ENCODE data around the gene CABCOCO1. TPM values are rescaled to one million over a fixed set of nuclear protein-coding genes. Genes with fewer than 3 reads are reported as not detected.

The CABCOCO1 gene
- polyA plus RNA-seq, 2 donors: 0.35 TPM; not detected in 1

- H3K27ac ChIP-seq (ENCODE audit: low read depth in 2 of 2, low read length in 1 of 2): no peak overlapping the region
- no peaks in the 10 kb centered on the region for H3K9me3 ChIP-seq (ENCODE audit: control insufficient read depth in 2 of 2, insufficient read depth in 1 of 2, low read depth in 1 of 2, low read length in 1 of 2)
- 54 to 74% methylated on average over 3 of the region's 3 CpGs for WGBS, 2 donors
Observed at GRCh38 chr10:61785473-61786105, 122.9 kb downstream of the CABCOCO1 start.

GRCh38 chr10:61786728-61787127 is 124.0 kb downstream of the CABCOCO1 start:
- Histone ChIP-seq H3K9me3 (ENCODE audit: control insufficient read depth in 2 of 2, insufficient read depth in 1 of 2, low read depth in 1 of 2, low read length in 1 of 2) (no peaks in the 10 kb centered on the region), H3K27ac (ENCODE audit: low read depth in 2 of 2, low read length in 1 of 2) (no peak overlapping the region), H3K27me3 (ENCODE audit: control insufficient read depth in 1 of 2, insufficient read depth in 2 of 2, low read length in 2 of 2) (no peaks in the 10 kb centered on the region), H3K4me3 (ENCODE audit: low read depth in 1 of 2, low read length in 2 of 2) (no peak overlapping the region), H3K4me1 (ENCODE audit: control insufficient read depth in 2 of 2, insufficient read depth in 2 of 2, low read length in 1 of 2) (peaks cover 3 to 4% of the 10 kb centered on the region in 2 donors), H3K36me3 (ENCODE audit: control insufficient read depth in 2 of 2, insufficient read depth in 2 of 2, low read length in 1 of 2) (no peaks in the 10 kb centered on the region)
- WGBS, 2 donors: 16 to 33% methylated on average over 4 of the region's 4 CpGs

More at GRCh38 chr10:61785473-61786105, 122.9 kb downstream of the CABCOCO1 start:
- Histone ChIP-seq H3K4me3 (ENCODE audit: low read depth in 1 of 2, low read length in 2 of 2) (no peak overlapping the region), H3K36me3 (ENCODE audit: control insufficient read depth in 2 of 2, insufficient read depth in 2 of 2, low read length in 1 of 2) (no peaks in the 10 kb centered on the region), H3K27me3 (ENCODE audit: control insufficient read depth in 1 of 2, insufficient read depth in 2 of 2, low read length in 2 of 2) (no peaks in the 10 kb centered on the region), H3K4me1 (ENCODE audit: control insufficient read depth in 2 of 2, insufficient read depth in 2 of 2, low read length in 1 of 2) (peaks cover 3 to 4% of the 10 kb centered on the region in 2 donors)

GRCh38 chr10:61787170-61787569 is 124.4 kb downstream of the CABCOCO1 start:
- no peaks in the 10 kb centered on the region for H3K27me3 ChIP-seq (ENCODE audit: control insufficient read depth in 1 of 2, insufficient read depth in 2 of 2, low read length in 2 of 2)
- H3K9me3 ChIP-seq (ENCODE audit: control insufficient read depth in 2 of 2, insufficient read depth in 1 of 2, low read depth in 1 of 2, low read length in 1 of 2): no peaks in the 10 kb centered on the region
- H3K4me3 ChIP-seq (ENCODE audit: low read depth in 1 of 2, low read length in 2 of 2): no peak overlapping the region
- 49 to 55% methylated on average over 3 of the region's 3 CpGs for WGBS, 2 donors
- H3K36me3 ChIP-seq (ENCODE audit: control insufficient read depth in 2 of 2, insufficient read depth in 2 of 2, low read length in 1 of 2): no peaks in the 10 kb centered on the region
- H3K27ac ChIP-seq (ENCODE audit: low read depth in 2 of 2, low read length in 1 of 2): no peak overlapping the region
- H3K4me1 ChIP-seq (ENCODE audit: control insufficient read depth in 2 of 2, insufficient read depth in 2 of 2, low read length in 1 of 2): peaks cover 0 to 3% of the 10 kb centered on the region in 2 donors

GRCh38 chr10:61789031-61789430 is 126.3 kb downstream of the CABCOCO1 start:
- H3K4me3 ChIP-seq (ENCODE audit: low read depth in 1 of 2, low read length in 2 of 2): no peak overlapping the region
- 78 to 90% methylated on average over 1 of the region's 1 CpG for WGBS, 2 donors
- H3K27me3 ChIP-seq (ENCODE audit: control insufficient read depth in 1 of 2, insufficient read depth in 2 of 2, low read length in 2 of 2): no peaks in the 10 kb centered on the region
- H3K27ac ChIP-seq (ENCODE audit: low read depth in 2 of 2, low read length in 1 of 2): no peak overlapping the region
- no peaks in the 10 kb centered on the region for H3K9me3 ChIP-seq (ENCODE audit: control insufficient read depth in 2 of 2, insufficient read depth in 1 of 2, low read depth in 1 of 2, low read length in 1 of 2)
- H3K4me1 ChIP-seq (ENCODE audit: control insufficient read depth in 2 of 2, insufficient read depth in 2 of 2, low read length in 1 of 2): peaks cover 0 to 3% of the 10 kb centered on the region in 2 donors
- no peaks in the 10 kb centered on the region for H3K36me3 ChIP-seq (ENCODE audit: control insufficient read depth in 2 of 2, insufficient read depth in 2 of 2, low read length in 1 of 2)

GRCh38 chr10:61791216-61791615 is 128.5 kb downstream of the CABCOCO1 start:
- Histone ChIP-seq H3K27me3 (ENCODE audit: control insufficient read depth in 1 of 2, insufficient read depth in 2 of 2, low read length in 2 of 2) (no peaks in the 10 kb centered on the region), H3K27ac (ENCODE audit: low read depth in 2 of 2, low read length in 1 of 2) (no peak overlapping the region), H3K4me1 (ENCODE audit: control insufficient read depth in 2 of 2, insufficient read depth in 2 of 2, low read length in 1 of 2) (peaks cover 0 to 3% of the 10 kb centered on the region in 2 donors), H3K36me3 (ENCODE audit: control insufficient read depth in 2 of 2, insufficient read depth in 2 of 2, low read length in 1 of 2) (no peaks in the 10 kb centered on the region), H3K4me3 (ENCODE audit: low read depth in 1 of 2, low read length in 2 of 2) (no peak overlapping the region), H3K9me3 (ENCODE audit: control insufficient read depth in 2 of 2, insufficient read depth in 1 of 2, low read depth in 1 of 2, low read length in 1 of 2) (no peaks in the 10 kb centered on the region)
- WGBS, 2 donors: 71 to 73% methylated on average over 2 of the region's 2 CpGs

GRCh38 chr10:61792097-61792716 is 129.5 kb downstream of the CABCOCO1 start:
- H3K36me3 ChIP-seq (ENCODE audit: control insufficient read depth in 2 of 2, insufficient read depth in 2 of 2, low read length in 1 of 2): no peaks in the 10 kb centered on the region
- H3K27ac ChIP-seq (ENCODE audit: low read depth in 2 of 2, low read length in 1 of 2): no peak overlapping the region
- H3K4me3 ChIP-seq (ENCODE audit: low read depth in 1 of 2, low read length in 2 of 2): no peak overlapping the region
- WGBS, 2 donors: 90 to 97% methylated on average over 1 of the region's 1 CpG
- H3K27me3 ChIP-seq (ENCODE audit: control insufficient read depth in 1 of 2, insufficient read depth in 2 of 2, low read length in 2 of 2): no peaks in the 10 kb centered on the region
- no peaks in the 10 kb centered on the region for H3K9me3 ChIP-seq (ENCODE audit: control insufficient read depth in 2 of 2, insufficient read depth in 1 of 2, low read depth in 1 of 2, low read length in 1 of 2)
- peaks cover 0 to 3% of the 10 kb centered on the region in 2 donors for H3K4me1 ChIP-seq (ENCODE audit: control insufficient read depth in 2 of 2, insufficient read depth in 2 of 2, low read length in 1 of 2)

GRCh38 chr10:61792921-61793320 is 130.2 kb downstream of the CABCOCO1 start:
- WGBS, 2 donors: 57 to 64% methylated on average over 1 of the region's 1 CpG
- Histone ChIP-seq H3K27ac (ENCODE audit: low read depth in 2 of 2, low read length in 1 of 2) (no peak overlapping the region), H3K36me3 (ENCODE audit: control insufficient read depth in 2 of 2, insufficient read depth in 2 of 2, low read length in 1 of 2) (no peaks in the 10 kb centered on the region)

GRCh38 chr10:61793760-61794703 is 131.3 kb downstream of the CABCOCO1 start:
- peak overlapping the region in 1 of 2 donors; percentile 15 for H3K27ac ChIP-seq (ENCODE audit: low read depth in 2 of 2, low read length in 1 of 2)
- H3K4me1 ChIP-seq (ENCODE audit: control insufficient read depth in 2 of 2, insufficient read depth in 2 of 2, low read length in 1 of 2): no peaks in the 10 kb centered on the region
- WGBS, 2 donors: 53 to 66% methylated on average over 5 of the region's 5 CpGs
- H3K9me3 ChIP-seq (ENCODE audit: control insufficient read depth in 2 of 2, insufficient read depth in 1 of 2, low read depth in 1 of 2, low read length in 1 of 2): no peaks in the 10 kb centered on the region
- no peaks in the 10 kb centered on the region for H3K36me3 ChIP-seq (ENCODE audit: control insufficient read depth in 2 of 2, insufficient read depth in 2 of 2, low read length in 1 of 2)
- no peaks in the 10 kb centered on the region for H3K27me3 ChIP-seq (ENCODE audit: control insufficient read depth in 1 of 2, insufficient read depth in 2 of 2, low read length in 2 of 2)
- no peak overlapping the region for H3K4me3 ChIP-seq (ENCODE audit: low read depth in 1 of 2, low read length in 2 of 2)

More at GRCh38 chr10:61792921-61793320, 130.2 kb downstream of the CABCOCO1 start:
- Histone ChIP-seq H3K4me1 (ENCODE audit: control insufficient read depth in 2 of 2, insufficient read depth in 2 of 2, low read length in 1 of 2) (peaks cover 0 to 3% of the 10 kb centered on the region in 2 donors), H3K4me3 (ENCODE audit: low read depth in 1 of 2, low read length in 2 of 2) (no peak overlapping the region), H3K27me3 (ENCODE audit: control insufficient read depth in 1 of 2, insufficient read depth in 2 of 2, low read length in 2 of 2) (no peaks in the 10 kb centered on the region), H3K9me3 (ENCODE audit: control insufficient read depth in 2 of 2, insufficient read depth in 1 of 2, low read depth in 1 of 2, low read length in 1 of 2) (no peaks in the 10 kb centered on the region)

GRCh38 chr10:61795147-61795546 is 132.4 kb downstream of the CABCOCO1 start:
- no peaks in the 10 kb centered on the region for H3K9me3 ChIP-seq (ENCODE audit: control insufficient read depth in 2 of 2, insufficient read depth in 1 of 2, low read depth in 1 of 2, low read length in 1 of 2)
- no peaks in the 10 kb centered on the region for H3K27me3 ChIP-seq (ENCODE audit: control insufficient read depth in 1 of 2, insufficient read depth in 2 of 2, low read length in 2 of 2)
- H3K27ac ChIP-seq (ENCODE audit: low read depth in 2 of 2, low read length in 1 of 2): no peak overlapping the region
- H3K4me1 ChIP-seq (ENCODE audit: control insufficient read depth in 2 of 2, insufficient read depth in 2 of 2, low read length in 1 of 2): no peaks in the 10 kb centered on the region
- no peaks in the 10 kb centered on the region for H3K36me3 ChIP-seq (ENCODE audit: control insufficient read depth in 2 of 2, insufficient read depth in 2 of 2, low read length in 1 of 2)
- H3K4me3 ChIP-seq (ENCODE audit: low read depth in 1 of 2, low read length in 2 of 2): no peak overlapping the region
- 80 to 81% methylated on average over 2 of the region's 2 CpGs for WGBS, 2 donors

All from esophagus (tissue), 2 donors.